Stimulated activated CD4-positive, alpha-beta T cell treated with anti-CD3 and anti-CD28 coated beads, Interleukin-1b, Interleukin-23, amount 100 ng/mL, for 4 hours (primary cell): ENCODE results near the gene CBX1.
A peak's percentile ranks its signal among the peaks of the same experiment; 100 is the strongest.
"Not testable (repeated sequence)": the region's sequence is repeated elsewhere in the genome, so short reads cannot be mapped to it uniquely, and the experiment has no call there.

Experiments used
- DNase-seq, 2 donors: peaks; one replicate each; pipeline ENCODE4 v3.0.0-alpha.2; 2020; ENCODE audit warnings: low read depth in 2 of 2

CBX1 gene

DNA sequence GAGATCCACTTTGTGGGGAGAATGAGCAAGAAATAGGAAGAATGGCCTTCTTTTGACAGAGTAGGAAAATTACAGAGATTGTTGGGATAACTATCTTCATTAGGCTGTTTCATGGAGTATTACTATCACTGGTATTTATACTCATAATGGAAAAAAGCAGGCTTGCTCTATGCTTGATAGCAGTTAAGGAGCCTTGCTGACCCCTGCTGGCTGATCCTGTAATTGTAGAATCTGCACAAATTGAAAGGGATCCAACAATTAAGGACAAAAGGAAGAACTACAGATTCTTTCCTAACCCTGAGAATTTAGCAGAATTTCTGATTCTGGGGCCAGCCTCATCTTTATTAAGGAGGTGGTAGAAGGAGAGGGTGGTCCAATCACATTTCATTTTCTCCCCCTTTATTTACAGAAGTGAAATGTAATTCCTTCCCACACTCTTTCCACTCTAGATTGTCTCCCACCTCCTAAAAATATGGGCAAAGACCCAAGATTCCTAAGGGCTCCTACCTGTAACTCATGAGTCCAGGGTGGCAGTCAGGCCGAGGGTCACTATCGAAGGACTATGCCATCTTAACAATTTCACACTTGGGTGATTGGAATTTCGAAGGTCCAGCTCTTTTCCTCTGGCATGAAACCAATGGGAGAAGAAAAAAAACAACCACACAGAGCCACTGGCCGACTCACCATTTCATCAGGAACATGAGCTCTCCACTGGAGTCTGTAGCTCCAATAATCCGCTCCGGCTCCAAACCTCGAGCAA, 26.8 kb downstream of the CBX1 start:
- peak; percentile 53 to 71 for DNase-seq

DNA sequence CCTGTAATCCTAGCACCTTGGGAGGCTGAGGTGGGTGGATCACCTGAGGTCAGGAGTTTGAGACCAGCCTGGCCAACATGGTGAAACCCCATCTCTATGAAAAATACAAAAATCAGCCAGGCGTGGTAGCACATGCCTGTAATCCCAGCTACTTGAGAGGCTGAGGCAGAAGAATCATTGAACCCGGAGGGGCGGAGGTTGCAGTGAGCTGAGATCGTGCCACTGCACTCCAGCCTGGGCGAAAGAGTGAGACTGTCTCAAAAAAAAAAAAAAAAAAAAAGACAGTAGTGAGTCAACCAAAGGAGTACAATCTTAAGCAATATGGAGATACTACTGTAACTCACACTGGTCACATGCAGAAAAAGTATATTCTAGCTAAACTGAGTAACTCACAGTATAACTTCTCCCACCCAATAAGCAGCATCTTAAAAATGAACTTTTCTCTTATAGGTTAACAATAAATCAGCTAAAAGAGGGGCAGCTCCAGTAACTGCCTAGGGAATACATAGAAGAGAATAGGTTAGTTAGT, 27.6 kb downstream of the CBX1 start:
- not testable (repeated sequence) for DNase-seq

DNA sequence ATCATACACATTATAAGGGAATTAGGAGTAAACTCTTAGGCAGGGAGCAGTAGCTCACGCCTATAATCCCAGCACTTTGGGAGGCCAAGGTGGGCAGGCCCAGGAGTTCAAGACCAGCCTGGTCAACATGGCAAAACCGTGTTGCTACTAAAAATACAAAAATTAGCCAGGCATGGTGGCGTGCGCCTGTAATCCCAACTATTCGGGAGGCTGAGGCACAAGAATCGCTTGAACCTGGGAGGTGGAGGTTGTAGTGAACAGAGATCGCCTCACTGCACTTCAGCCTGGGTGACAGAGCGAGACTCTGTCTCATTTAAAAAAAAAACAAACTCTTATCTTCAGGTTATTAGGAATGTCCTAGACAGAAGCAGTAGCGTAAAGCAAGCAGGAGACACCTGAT, 28.5 kb downstream of the CBX1 start:
- not testable (repeated sequence) for DNase-seq

DNA sequence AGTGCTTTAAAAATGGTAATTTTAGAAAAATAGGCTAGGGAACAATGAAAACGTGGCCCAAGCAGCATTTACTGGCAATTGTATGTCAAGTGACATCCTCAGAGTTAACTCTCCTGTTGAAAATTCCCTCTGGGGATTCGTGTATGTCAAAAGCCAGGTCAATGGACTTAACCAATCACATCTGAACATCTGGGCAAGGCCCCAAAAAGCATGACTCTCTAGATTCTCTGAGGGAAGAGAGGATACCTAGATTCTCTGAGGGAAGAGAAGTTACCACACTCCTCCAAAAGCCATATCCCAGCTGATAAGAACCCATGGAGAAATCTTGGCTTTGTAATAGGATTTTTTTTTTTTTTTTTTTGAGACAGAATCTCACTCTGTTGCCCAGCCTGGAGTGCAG, 29.6 kb downstream of the CBX1 start:
- DNase-seq: no peak

DNA sequence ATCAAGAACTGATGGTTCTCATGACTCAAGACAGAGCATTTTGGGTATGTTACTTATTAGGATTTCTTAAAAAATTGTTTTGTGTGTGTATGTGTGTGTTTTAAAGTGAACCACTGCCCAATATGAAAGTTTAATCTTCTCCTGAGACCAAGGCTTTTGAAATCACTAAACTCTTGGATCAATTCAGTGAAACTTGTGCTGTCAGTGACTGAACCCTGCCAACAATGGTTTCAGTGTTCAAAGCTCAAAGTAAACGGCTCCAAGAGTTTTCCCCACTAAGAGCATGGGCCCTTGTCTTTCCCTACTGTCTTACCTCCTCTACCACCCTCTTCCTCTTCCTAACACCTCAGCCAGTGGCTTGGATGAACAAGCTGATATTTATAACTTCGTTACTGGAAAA, 31.1 kb downstream of the CBX1 start:
- DNase-seq: no peak

DNA sequence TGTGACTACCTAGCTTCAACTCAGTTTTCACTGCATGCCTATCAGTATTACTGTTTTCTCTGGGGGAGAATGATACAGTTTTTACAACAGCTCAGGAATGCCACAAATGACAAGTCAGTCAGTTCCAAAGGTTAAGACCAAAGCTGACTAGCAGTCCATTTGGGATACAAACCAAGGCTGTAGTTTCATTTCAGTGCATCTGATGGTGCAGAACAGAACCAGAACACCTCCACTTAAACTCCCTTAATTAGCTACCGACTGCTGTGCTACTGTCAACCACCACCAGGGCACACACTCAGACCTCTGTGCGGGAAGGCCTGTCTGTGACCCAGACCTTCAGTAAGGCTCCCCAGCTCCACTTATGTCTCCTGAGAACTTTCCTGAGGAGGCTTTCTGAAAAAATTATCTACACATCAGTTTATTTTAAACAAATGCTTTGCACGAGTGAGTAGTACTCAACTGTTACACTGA, 32.8 kb downstream of the CBX1 start:
- DNase-seq: no peak

DNA sequence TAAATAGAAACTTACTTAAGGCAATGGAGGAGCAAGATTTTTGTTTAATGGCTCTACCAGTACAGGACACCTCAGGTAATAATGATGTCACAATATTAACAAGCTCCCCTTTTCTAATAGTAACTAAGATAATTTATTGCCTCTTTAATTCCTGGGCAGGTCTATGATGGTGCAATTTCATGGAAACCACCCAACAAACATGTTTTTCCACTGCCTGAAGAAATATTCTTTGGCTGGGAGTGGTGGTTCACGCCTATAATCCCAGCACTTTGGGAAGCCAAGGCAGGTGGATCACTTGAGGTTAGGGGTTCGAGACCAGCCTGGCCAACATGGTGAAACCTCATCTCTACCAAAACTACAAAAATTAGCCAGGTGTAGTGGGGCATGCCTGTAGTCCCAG, 33.5 kb downstream of the CBX1 start:
- not testable (repeated sequence) for DNase-seq

DNA sequence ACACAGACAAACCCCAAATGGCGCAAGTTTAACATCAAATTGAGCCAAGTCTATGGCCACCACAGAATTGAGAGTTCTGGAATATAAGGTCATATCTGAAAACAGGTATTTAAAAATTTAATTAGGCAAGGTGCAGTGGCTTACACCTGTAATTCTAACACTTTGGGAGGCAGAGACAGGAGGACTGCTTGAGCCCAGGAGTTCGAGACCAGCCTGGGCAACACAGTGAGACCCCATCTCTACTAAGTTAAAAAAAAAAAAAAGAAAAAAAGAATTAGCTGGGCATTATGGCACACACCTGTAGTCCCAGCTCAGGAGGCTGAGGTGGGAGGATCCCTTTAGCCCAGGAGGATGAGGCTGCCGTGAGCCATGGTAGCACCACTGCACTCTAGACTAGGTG, 34.0 kb downstream of the CBX1 start:
- no peak for DNase-seq

DNA sequence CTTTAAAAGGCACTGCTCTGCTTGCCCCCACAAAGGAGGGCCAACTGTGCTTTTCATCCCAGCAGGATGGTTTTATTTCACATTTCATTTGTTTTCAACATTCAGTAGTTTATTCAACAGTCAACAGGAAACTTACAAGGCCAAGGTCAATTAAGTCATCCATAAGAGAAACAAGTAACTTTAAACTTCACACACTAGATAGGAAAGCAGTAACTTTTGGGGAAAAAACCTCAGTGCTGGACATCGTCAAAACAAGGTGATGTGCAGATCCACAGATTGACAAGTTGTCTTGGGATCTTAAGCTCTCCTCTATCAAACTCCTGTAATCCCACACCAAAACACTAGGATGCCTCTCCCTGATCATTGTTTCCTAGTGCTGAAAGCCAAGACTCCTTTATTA, 34.6 kb downstream of the CBX1 start:
- no peak for DNase-seq

DNA sequence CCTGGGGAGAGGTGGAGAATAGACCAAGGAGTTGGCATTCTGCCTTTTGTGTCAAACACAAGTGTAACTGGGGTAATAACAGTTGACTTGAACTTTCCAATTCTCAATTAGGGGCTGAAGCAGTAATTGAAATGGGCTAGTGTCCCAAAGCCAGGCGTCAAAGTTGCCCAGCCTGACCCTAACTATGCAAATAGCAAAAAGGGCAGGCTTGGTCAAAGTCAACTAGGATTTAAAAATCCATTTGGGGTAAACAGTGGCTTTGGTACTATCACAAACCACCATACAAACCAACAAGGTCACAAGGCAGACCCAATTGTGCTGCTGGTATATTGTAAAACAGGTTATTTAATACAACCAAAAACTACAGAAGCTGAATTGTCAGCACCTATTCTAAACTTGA, 35.1 kb downstream of the CBX1 start:
- DNase-seq: no peak

DNA sequence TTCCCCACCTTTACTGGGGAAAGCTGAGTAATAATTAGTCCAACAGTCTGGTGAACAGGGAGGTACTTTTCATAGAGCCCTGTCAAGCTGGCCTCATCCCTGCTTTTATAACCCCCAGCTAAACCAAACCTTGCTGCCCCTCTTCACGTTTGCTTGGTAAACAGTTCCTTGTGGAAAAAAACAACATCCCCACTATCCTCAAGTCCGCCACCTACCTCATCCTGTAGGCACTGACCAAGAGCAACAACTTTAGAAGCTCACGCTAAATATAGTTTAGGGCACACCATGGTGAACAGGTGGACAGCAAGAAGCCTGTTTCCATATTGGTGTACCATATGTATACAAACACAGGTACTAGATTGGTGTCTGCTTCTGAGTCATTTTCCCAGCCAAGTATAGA, 36.6 kb downstream of the CBX1 start:
- no peak for DNase-seq

DNA sequence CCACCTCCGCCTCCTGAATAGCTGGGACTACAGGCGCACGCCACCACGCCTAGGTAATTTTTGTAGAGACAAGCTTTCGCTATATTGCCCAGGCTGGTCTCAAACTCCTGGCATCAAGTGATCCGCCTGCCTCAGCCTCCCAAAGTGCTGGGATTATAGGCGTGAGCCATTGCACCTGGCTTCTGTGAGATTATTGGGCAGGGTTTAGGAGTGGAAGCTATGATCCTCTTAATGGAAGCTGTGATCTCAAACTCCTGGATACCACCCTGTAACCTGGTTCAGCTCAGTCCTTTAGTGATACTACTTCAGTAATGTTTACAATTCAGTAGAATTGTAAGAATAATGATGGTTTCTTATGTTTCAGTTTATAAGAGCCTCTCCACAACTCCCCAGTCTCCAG, 39.0 kb downstream of the CBX1 start:
- DNase-seq: no peak

DNA sequence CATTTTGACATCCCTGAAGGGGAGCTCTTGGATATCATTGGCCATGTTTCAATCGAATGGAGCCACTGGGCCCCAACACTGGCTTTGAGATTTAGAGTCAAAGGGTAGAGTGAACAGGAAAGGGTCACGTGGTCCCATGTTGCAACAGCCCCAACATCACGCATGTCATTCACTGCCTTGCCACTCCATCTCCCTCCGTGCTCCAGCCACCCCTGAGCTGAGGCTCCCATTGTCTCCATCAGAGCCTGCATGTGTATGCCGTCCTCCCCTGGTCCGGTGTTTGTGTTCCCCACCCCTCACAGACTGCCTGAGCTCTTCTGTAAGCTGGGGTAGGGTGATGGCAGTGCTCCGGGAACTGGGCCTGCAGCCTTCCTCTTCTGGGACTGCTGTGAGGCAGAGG, 41.0 kb downstream of the CBX1 start:
- no peak for DNase-seq

DNA sequence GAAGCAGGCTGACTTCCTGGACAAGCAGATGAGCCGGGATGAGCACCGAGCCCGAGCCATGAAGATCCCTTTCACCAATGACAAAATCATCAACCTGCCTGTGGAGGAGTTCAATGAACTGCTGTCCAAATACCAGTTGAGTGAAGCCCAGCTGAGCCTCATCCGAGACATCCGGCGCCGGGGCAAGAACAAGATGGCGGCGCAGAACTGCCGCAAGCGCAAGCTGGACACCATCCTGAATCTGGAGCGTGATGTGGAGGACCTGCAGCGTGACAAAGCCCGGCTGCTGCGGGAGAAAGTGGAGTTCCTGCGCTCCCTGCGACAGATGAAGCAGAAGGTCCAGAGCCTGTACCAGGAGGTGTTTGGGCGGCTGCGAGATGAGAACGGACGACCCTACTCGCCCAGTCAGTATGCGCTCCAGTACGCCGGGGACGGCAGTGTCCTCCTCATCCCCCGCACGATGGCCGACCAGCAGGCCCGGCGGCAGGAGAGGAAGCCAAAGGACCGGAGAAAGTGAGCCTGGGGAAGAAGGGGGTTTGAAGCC, 42.1 kb downstream of the CBX1 start:
- DNase-seq: no peak

DNA sequence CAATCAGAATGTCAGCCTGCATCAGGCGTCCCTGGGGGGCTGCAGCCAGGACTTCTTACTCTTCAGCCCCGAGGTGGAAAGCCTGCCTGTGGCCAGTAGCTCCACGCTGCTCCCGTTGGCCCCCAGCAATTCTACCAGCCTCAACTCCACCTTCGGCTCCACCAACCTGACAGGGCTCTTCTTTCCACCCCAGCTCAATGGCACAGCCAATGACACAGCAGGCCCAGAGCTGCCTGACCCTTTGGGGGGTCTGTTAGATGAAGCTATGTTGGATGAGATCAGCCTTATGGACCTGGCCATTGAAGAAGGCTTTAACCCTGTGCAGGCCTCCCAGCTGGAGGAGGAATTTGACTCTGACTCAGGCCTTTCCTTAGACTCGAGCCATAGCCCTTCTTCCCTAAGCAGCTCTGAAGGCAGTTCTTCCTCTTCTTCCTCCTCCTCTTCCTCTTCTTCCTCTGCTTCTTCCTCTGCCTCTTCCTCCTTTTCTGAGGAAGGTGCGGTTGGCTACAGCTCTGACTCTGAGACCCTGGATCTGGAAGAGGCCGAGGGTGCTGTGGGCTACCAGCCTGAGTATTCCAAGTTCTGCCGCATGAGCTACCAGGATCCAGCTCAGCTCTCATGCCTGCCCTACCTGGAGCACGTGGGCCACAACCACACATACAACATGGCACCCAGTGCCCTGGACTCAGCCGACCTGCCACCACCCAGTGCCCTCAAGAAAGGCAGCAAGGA, 42.7 kb downstream of the CBX1 start:
- DNase-seq: no peak

DNA sequence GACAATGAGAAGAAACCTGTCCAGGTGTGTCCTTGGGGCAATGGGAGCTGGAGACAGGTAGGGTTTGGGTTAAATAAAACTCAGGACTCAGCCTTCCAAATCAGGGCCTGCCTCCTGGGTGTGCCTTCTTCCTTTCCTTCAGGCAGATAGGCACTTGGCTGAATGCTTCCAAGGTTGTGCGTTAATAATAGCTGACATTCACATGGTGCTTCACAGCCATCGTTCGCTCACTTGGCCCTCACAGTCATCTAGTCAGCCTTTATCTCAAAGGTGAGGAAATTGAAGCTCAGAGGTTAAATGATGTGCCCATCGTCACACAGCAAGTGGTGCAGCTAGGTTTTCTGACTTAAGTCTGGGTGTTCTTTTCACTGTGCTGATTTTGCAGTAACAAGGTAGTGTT, 43.7 kb downstream of the CBX1 start:
- no peak for DNase-seq

DNA sequence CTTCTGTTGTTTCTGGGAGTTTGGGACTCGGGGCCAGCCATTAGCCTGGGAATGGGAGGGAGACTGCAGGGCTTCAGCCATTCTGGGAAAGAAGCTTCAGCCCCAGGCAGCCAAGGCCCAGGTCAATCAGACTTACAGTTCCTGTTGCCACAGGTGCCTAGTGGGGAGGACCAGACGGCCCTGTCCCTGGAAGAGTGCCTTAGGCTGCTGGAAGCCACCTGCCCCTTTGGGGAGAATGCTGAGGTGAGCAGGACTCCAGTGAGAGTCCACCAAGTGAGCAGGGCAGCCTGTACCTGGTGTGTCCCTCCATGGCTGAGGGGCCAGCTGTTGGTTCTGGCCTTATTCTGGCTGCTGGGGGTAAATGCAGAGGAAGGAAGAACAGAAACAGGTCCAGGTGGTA, 44.4 kb downstream of the CBX1 start:
- no peak for DNase-seq

DNA sequence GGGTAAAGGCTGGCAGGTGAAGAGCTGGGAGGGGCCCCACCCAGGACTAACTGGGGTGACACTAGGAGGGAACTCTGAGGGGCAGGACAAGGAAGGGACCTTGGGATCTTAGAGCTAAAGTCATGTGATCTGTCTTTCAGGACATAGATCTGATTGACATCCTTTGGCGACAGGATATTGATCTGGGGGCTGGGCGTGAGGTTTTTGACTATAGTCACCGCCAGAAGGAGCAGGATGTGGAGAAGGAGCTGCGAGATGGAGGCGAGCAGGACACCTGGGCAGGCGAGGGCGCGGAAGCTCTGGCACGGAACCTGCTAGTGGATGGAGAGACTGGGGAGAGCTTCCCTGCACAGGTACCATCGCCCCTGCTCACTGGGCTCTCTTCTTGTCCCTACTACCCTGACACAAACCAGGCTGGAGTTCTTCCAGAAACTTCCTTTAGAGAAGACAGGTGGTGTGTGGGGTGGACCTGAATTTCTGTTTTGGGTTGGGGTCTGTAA, 45.0 kb downstream of the CBX1 start:
- no peak for DNase-seq

DNA sequence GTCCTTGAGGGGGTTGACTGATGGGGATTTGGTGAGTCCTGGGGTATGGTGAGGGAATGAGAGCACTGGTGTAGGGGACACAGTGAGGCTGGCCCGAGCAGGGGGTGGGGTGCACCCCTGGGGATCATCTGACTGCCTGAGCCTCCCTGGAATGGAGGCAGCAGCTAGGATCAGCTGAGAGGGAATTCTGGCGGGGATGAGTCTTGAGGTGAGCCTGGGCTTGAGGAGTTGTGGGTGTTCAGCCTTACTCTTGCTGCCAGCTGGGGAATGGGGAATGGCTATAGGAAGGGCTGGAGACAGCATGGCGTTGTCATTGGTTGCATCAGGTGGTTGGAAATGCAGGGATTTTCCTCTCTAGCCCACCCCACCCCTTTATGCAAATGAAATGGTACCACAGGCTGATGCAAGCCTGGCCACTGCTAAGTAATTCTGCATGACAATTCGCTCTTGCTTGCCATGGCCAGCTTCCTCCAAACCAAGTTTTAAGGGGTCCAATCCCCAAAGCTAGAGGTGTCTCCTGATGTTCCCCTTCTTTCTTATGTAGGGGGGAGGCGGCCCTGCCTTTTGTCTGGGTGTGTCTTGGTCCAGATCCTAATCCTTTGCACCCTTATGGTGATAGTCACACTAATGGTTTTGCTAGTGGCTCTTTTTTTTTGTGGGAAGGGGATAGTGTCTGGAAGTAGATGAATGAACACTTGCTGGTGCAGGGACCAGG, 45.6 kb downstream of the CBX1 start:
- no peak for DNase-seq

DNA sequence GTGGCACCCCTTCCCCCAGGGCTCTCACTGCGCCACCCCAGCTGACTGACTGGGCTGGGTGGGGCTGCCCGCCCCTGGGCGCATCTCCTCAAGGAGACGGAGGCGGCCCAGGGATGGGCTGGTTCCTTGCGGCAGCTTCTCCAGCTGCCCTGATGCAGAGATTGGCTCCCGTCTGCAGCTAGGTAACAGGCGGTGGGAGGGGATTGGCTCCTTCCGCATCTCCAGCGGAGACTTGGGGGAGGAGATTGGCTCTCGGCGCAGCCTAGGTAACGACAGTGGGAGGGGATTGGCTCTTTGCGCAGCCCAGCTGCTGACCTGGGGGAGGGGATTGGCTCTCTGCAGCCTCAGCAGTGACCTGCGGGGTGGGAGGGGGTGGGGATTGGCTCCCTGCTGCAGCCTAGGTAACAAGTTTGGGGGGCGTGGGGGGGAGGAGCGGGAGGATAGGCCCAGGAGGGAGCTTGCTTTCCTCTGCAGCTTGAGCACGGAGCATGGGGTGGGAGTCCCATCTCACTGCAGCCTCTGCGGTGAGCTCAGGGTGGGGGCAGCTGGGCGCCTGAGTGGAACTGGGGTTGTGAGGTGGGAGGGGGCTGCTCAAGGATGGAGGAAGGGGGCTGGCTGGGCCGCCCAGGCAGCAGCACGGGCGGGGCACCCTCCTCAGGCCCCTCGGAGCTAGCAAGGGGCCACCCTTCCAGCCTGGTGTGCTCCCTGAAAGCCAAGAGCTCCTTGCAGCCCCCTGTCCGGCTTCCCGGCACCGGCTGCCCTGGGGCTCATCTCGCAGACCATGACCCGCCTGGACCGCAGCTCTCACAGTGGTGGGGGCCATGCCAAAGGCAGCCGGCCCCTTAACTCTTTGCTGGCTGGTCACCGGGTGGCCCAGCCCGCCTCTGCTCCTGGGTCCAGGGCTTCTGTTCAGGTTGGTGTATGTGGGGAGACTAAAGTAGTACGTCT, 46.8 kb downstream of the CBX1 start:
- DNase-seq: no peak

DNA sequence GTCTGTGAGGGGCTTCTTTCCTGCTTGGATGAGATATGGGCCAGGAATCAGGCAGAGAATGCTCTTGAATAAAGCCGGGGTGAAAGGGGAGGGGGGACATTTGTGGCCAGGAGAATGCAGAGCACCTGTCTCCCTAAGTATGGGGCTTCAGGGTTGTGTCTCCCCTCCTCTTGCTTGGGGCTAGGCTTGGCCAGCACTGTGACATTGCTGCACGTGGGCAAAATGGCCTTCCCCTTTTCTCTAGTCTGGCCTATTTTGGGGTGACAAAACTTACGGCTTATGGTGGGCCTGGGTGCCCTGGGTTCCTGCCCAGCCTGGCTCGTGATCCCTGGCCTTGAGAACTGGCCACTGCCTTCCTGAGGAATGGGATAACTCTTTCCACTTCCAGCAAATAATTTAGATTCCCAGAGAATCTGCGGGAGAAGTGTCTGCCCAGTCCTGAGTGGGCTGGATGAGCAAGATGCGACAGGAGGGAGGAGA, 47.5 kb downstream of the CBX1 start:
- no peak for DNase-seq
